Activated T-helper 2 cell treated with anti-CD3 and anti-CD28 coated beads, Interferon-gamma antibody, Interleukin-2, Interleukin-4, amounts not matched to agents 10 μg/mL and 5 μg/mL and 100 μg/mL, durations not matched to agents 14 hours and 24 hours and 36 hours (primary cell): ENCODE data around the gene LRRC3B. TPM values are rescaled to one million over a fixed set of nuclear protein-coding genes. Genes with fewer than 3 reads are reported as not detected.

Source experiments
- DNase-seq: peaks from one replicate; pipeline ENCODE4 v3.0.0; 2021; ENCODE audit warnings: low spot score
- H3K27ac Mint-ChIP-seq: one replicate; pipeline ENCODE4 v1.8.0; 2021; ENCODE audit warnings: mixed read lengths
- H3K27me3 Mint-ChIP-seq: one replicate; pipeline ENCODE4 v1.8.0; 2021; ENCODE audit warnings: low read depth, mixed read lengths
- H3K36me3 Mint-ChIP-seq: one replicate; pipeline ENCODE4 v1.8.0; 2021; ENCODE audit warnings: low read depth, mixed read lengths
- H3K4me1 Mint-ChIP-seq: one replicate; pipeline ENCODE4 v1.8.0; 2021; ENCODE audit warnings: low read depth, mixed read lengths
- H3K4me3 Mint-ChIP-seq: one replicate; pipeline ENCODE4 v1.8.0; 2021; ENCODE audit warnings: low read depth, mild to moderate bottlenecking, moderate library complexity, mixed read lengths
- H3K9me3 Mint-ChIP-seq: one replicate; pipeline ENCODE4 v1.8.0; 2021; ENCODE audit warnings: mixed read lengths
- intact Hi-C: fragments of 100-400 bp; cut with micrococcal nuclease; formaldehyde crosslinking; loops from one replicate; pipeline ENCODE4 v1.15.1; 2023
- total RNA-seq: library from RNA; stranded (reverse); gene quantifications from 2 replicates; pipeline ENCODE4 v1.2.3, GENCODE V29; 2022

The LRRC3B gene
- total RNA-seq, 1 donor from 2014 or later, result not detected

- peaks cover 4% of the 10 kb centered on the region for H3K9me3 Mint-ChIP-seq
- intact Hi-C loops, result no loop called here
- no peak overlapping the region for H3K4me3 Mint-ChIP-seq
- H3K4me1 Mint-ChIP-seq, result no peaks in the 10 kb centered on the region
- H3K36me3 Mint-ChIP-seq, result no peaks in the 10 kb centered on the region
- H3K27ac Mint-ChIP-seq, result no peak overlapping the region
- no peaks in the 10 kb centered on the region for H3K27me3 Mint-ChIP-seq
- DNase-seq, result no peak
Observed at GRCh38 chr3:26750263-26750662, 127.7 kb downstream of the LRRC3B start.

- H3K4me1 Mint-ChIP-seq, result no peaks in the 10 kb centered on the region
- no peak overlapping the region for H3K4me3 Mint-ChIP-seq
- H3K36me3 Mint-ChIP-seq, result no peaks in the 10 kb centered on the region
- H3K27ac Mint-ChIP-seq, result no peak overlapping the region
- no peaks in the 10 kb centered on the region for H3K27me3 Mint-ChIP-seq
- no peak for DNase-seq
- intact Hi-C loops, result no loop called here
- peaks cover 10% of the 10 kb centered on the region for H3K9me3 Mint-ChIP-seq
Observed at GRCh38 chr3:26752466-26752865, 129.9 kb downstream of the LRRC3B start.

DNA sequence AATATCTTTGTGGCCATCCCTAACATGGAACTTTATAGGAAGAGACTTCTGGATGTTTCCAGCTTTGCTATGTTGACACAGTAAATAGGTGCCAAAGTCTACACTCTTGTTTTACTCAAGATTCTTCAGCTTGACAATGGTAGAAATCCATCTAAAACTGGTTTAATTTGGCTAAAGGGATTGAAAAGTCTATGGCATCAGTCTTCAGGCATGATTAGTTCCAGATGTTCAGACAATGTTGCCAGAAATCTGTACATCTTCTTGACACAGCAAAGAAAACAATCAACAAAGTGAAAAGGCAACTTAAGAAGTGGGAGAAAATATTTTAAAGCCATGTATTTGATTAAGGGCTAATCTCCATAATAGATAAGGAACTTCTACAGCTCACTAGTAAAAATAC is 130.5 kb downstream of the LRRC3B start:
- H3K27me3 Mint-ChIP-seq, result no peaks in the 10 kb centered on the region
- H3K9me3 Mint-ChIP-seq, result peaks cover 13% of the 10 kb centered on the region
- intact Hi-C loops, result no loop called here
- no peaks in the 10 kb centered on the region for H3K36me3 Mint-ChIP-seq
- H3K4me3 Mint-ChIP-seq, result no peak overlapping the region
- no peak overlapping the region for H3K27ac Mint-ChIP-seq
- H3K4me1 Mint-ChIP-seq, result no peaks in the 10 kb centered on the region
- no peak for DNase-seq

GRCh38 chr3:26757978-26758377 is 135.4 kb downstream of the LRRC3B start:
- peaks cover 9% of the 10 kb centered on the region for H3K9me3 Mint-ChIP-seq
- no peaks in the 10 kb centered on the region for H3K27me3 Mint-ChIP-seq
- H3K36me3 Mint-ChIP-seq, result no peaks in the 10 kb centered on the region
- no peaks in the 10 kb centered on the region for H3K4me1 Mint-ChIP-seq
- no peak for DNase-seq
- no peak overlapping the region for H3K27ac Mint-ChIP-seq
- intact Hi-C loops, result no loop called here
- no peak overlapping the region for H3K4me3 Mint-ChIP-seq
